GM21717 (cell line): ENCODE data around the gene NIPAL4.
A peak's percentile ranks its signal among the peaks of the same experiment; 100 is the strongest.
"Not testable (repeated sequence)": the region's sequence is repeated elsewhere in the genome, so short reads cannot be mapped to it uniquely, and the experiment has no call there.

Experiments
- ATAC-seq: cut with Tn5 transposase; IDR thresholded peaks from one replicate; pipeline ENCODE4 v1.9.1; 2021; ENCODE audit warnings: mild to moderate bottlenecking, moderate library complexity; ENCODE audit not compliant: unreplicated experiment

The NIPAL4 gene

GRCh38 chr5:157463081-157463480, 3.1 kb downstream of the NIPAL4 start:
- no peak for ATAC-seq

- ATAC-seq: no peak
Observed at GRCh38 chr5:157463621-157464518, 3.9 kb downstream of the NIPAL4 start.

GRCh38 chr5:157464519-157465171, 4.6 kb downstream of the NIPAL4 start:
- ATAC-seq: peak; percentile 92

GRCh38 chr5:157468293-157468965, 8.4 kb downstream of the NIPAL4 start:
- ATAC-seq: no peak

GRCh38 chr5:157469073-157469472, 9.1 kb downstream of the NIPAL4 start:
- no peak for ATAC-seq

GRCh38 chr5:157469687-157470086, 9.7 kb downstream of the NIPAL4 start:
- no peak for ATAC-seq

- ATAC-seq: no peak
Observed at GRCh38 chr5:157470631-157471030, 10.6 kb downstream of the NIPAL4 start.

- no peak for ATAC-seq
Observed at GRCh38 chr5:157471709-157472108, 11.7 kb downstream of the NIPAL4 start.

- ATAC-seq: no peak
Observed at GRCh38 chr5:157473383-157474320, 13.6 kb downstream of the NIPAL4 start.

GRCh38 chr5:157475432-157475831, 15.4 kb downstream of the NIPAL4 start:
- no peak for ATAC-seq

GRCh38 chr5:157476702-157477408, 16.8 kb downstream of the NIPAL4 start:
- no peak for ATAC-seq

- ATAC-seq: no peak
Observed at GRCh38 chr5:157477814-157478494, 17.9 kb downstream of the NIPAL4 start.

GRCh38 chr5:157478726-157479125, 18.7 kb downstream of the NIPAL4 start:
- ATAC-seq: no peak

GRCh38 chr5:157479166-157479565, 19.2 kb downstream of the NIPAL4 start:
- no peak for ATAC-seq

- no peak for ATAC-seq
Observed at GRCh38 chr5:157479612-157480510, 19.8 kb downstream of the NIPAL4 start.

- ATAC-seq: no peak
Observed at GRCh38 chr5:157481265-157481664, 21.3 kb downstream of the NIPAL4 start.

- ATAC-seq: no peak
Observed at GRCh38 chr5:157481666-157482065, 21.7 kb downstream of the NIPAL4 start.

- ATAC-seq: not testable (repeated sequence)
Observed at GRCh38 chr5:157482702-157483101, 22.7 kb downstream of the NIPAL4 start.
